Neutrophil (primary cell): ENCODE results near the gene PRSS37.

ENCODE experiments used
- H3K27ac ChIP-seq: fragments of 200-600 bp; sonication (generic); 2 replicates; pipeline ENCODE4 v1.5.1; 2016; ENCODE audit warnings: mild to moderate bottlenecking, moderate library complexity
- H3K27me3 ChIP-seq: fragments of 200-600 bp; sonication (generic); 2 replicates; pipeline ENCODE4 v1.6.0; 2016; ENCODE audit warnings: mild to moderate bottlenecking
- H3K36me3 ChIP-seq: fragments of 200-600 bp; sonication (generic); 2 replicates; pipeline ENCODE4 v1.5.1; 2017
- H3K4me1 ChIP-seq, 2 experiments: fragments of 200-600 bp in 1 of 2; sonication (generic) in 1 of 2; 1 replicate in 1 of 2; 2 replicates in 1 of 2; pipeline versions ENCODE4 v1.5.1 to v1.6.1; 2013 to 2016; ENCODE audit warnings: low read depth in 1 of 2, low read length in 1 of 2, mild to moderate bottlenecking in 1 of 2, moderate library complexity in 1 of 2; ENCODE audit not compliant: control insufficient read depth in 1 of 2, insufficient read depth in 1 of 2
- H3K4me3 ChIP-seq, 2 experiments: fragments of 200-600 bp in 1 of 2; sonication (generic) in 1 of 2; 1 replicate in 1 of 2; 2 replicates in 1 of 2; pipeline ENCODE4 v1.5.1; 2013 to 2016; ENCODE audit warnings: low read depth in 1 of 2, low read length in 1 of 2, mild to moderate bottlenecking in 1 of 2, moderate library complexity in 1 of 2
- H3K9me3 ChIP-seq: fragments of 200-600 bp; sonication (generic); 2 replicates; pipeline ENCODE4 v1.5.1; 2016
- CTCF ChIP-seq: fragments of 200-600 bp; sonication (generic); IDR thresholded peaks from 2 replicates; pipeline ENCODE4 v1.5.1; 2016; ENCODE audit warnings: antibody characterized with exemption

The PRSS37 gene

GRCh38 chr7:141876371-141876770 lies 35.1 kb upstream of the PRSS37 start:
- Histone ChIP-seq H3K4me3 (no peak overlapping the region), H3K4me1 (peaks cover 10 to 19% of the 10 kb centered on the region in 2 experiments), H3K36me3 (no peaks in the 10 kb centered on the region), H3K27me3 (no peaks in the 10 kb centered on the region), H3K27ac (no peak overlapping the region), H3K9me3 (no peaks in the 10 kb centered on the region)
- no peak for TF ChIP-seq CTCF

GRCh38 chr7:141875453-141875852 lies 34.2 kb upstream of the PRSS37 start:
- Histone ChIP-seq H3K4me1 (peaks cover 10 to 19% of the 10 kb centered on the region in 2 experiments), H3K4me3 (no peak overlapping the region), H3K27me3 (no peaks in the 10 kb centered on the region), H3K27ac (no peak overlapping the region), H3K9me3 (no peaks in the 10 kb centered on the region), H3K36me3 (no peaks in the 10 kb centered on the region)
- no peak for TF ChIP-seq CTCF

- peaks cover 10 to 19% of the 10 kb centered on the region in 2 experiments for H3K4me1 ChIP-seq
- no peaks in the 10 kb centered on the region for H3K27me3 ChIP-seq
- no peak for TF ChIP-seq CTCF
- no peak overlapping the region for H3K4me3 ChIP-seq
- no peaks in the 10 kb centered on the region for H3K9me3 ChIP-seq
- peak overlapping the region; percentile 52 for H3K27ac ChIP-seq
- no peaks in the 10 kb centered on the region for H3K36me3 ChIP-seq
Measured at GRCh38 chr7:141874787-141875186, 33.5 kb upstream of the PRSS37 start.

- Histone ChIP-seq H3K36me3 (no peaks in the 10 kb centered on the region), H3K27me3 (no peaks in the 10 kb centered on the region), H3K4me1 (peaks cover 10 to 19% of the 10 kb centered on the region in 2 experiments), H3K27ac (no peak overlapping the region), H3K9me3 (no peaks in the 10 kb centered on the region), H3K4me3 (no peak overlapping the region)
- no peak for TF ChIP-seq CTCF
Measured at GRCh38 chr7:141872931-141873330, 31.6 kb upstream of the PRSS37 start.

GRCh38 chr7:141866974-141867373 lies 25.7 kb upstream of the PRSS37 start:
- Histone ChIP-seq H3K27ac (no peak overlapping the region), H3K4me3 (no peak overlapping the region), H3K4me1 (peaks cover 12 to 19% of the 10 kb centered on the region in 2 experiments), H3K27me3 (no peaks in the 10 kb centered on the region), H3K36me3 (no peaks in the 10 kb centered on the region), H3K9me3 (no peaks in the 10 kb centered on the region)
- TF ChIP-seq CTCF, result no peak
